ENCODE results near the gene GDA.

GDA gene

GRCh38 chr9:72150127-72150526 lies 887 bp downstream of the GDA start:
- DNase-seq (ENCODE audit: low read depth in 1 of 2, low spot score in 1 of 2) = no peak

GRCh38 chr9:72150661-72151060 lies 1.4 kb downstream of the GDA start:
- no peak for DNase-seq (ENCODE audit: low read depth in 1 of 2, low spot score in 1 of 2)

DNA sequence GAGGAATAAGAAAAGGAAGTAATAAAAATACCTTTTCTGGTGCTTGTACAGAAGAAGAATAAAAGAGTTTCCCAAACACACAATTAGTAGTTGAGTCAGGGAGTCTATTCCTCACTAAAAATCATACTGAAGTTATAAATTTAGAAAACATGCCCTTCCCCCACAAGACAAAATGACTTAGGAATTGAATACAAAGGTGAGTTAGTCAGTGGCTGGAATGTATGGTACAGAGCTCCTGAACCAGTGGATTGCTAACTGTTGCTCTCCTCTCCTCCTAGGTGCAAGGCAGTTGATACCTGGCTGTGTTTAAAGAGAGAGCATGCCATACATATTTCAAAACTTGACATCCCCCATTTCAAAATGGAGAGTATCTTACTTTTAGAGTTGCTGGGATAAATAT lies 1.9 kb downstream of the GDA start:
- DNase-seq (ENCODE audit: low read depth in 1 of 2, low spot score in 1 of 2) = no peak

DNA sequence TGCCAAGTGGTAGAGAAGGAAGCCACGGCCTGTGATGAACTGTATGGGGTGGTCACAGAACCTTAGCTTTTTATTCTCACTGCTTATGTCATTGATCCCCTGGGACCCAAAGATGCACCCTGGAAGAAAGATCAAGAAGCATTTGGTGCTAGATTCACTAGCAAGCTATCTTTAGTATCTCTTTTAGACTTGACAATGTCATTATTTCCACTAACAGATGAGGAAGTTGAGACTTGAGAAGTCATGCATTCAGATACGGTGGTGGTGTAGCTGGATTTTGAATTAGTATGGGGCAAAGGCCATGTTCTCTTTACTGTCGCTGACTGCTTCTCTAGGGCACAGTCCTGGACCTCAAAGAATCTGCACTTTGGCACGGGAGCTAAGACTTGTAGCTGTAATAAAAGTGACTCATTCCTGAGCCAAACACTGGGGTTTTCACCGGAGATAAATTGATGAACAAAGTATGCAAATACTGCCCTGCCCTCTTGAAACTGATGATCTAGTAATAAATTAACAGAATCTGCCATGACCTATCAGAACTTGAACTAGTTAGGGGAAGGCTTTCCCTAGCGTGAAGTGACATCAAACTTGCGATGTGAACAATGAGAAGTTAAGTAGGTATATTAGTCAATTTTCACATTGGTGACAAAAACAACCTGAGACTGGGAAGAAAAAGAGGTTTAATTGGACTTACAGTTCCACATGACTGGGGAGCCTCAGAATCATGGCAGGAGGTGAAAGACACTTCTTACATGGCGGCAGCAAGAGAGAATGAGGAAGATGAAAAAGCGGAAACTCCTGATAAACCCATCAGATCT lies 5.4 kb downstream of the GDA start:
- no peak for DNase-seq (ENCODE audit: low read depth in 1 of 2, low spot score in 1 of 2)

GRCh38 chr9:72155301-72155700 lies 6.1 kb downstream of the GDA start:
- DNase-seq (ENCODE audit: low read depth in 1 of 2, low spot score in 1 of 2) = no peak

DNA sequence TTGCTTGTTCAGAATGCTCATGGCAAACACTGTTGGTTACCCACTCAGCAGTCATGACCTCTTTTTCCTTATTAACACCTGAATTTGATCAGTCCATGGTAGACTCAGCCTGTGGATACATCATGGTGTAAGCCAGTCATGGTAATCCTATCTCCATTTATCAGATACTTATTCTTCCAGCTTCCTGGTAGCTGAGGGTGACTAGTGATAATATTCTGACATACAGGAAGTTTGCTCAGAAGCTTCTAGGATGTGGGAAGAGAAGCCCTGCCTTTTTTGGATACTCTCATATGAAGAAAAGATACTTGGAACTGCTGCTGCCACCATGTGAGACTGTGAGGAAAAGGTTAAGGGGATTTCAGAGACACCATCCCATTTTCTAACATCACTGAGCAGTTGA lies 7.3 kb downstream of the GDA start:
- DNase-seq (ENCODE audit: low read depth in 1 of 2, low spot score in 1 of 2) = no peak

GRCh38 chr9:72158680-72159079 lies 9.4 kb downstream of the GDA start:
- no peak for DNase-seq (ENCODE audit: low read depth in 1 of 2, low spot score in 1 of 2)

DNA sequence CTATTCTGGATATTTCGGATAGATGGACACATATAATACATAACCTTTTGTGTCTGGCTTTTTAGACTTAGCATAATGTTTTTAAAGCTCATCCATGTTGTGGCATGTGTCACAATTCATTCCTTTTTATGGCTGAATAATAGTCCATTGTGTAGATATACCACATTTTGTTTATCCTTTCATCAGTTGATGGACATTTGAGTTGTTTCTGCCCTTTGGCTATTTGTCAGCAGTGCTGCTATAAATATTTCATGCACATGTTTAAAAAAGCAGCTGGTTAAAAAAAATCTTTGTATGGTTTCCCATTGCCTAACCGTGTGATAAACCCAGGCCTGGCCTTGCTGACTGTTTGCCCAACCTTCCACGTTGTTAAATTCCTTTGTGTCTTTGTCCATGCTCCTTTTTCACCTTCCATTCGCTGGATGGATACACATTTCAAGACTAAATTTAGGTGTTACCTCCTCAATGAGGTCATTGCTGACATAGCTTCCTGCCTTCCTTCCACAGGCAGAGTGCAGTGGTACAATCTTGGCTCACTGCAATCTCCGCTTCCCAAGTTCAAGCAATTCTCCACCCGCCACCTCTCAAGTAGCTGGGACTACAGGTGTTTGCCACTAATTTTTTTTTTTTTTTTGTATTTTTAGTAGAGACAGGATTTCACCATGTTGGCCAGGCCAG lies 11.3 kb downstream of the GDA start:
- no peak for DNase-seq (ENCODE audit: low read depth in 1 of 2, low spot score in 1 of 2)

DNA sequence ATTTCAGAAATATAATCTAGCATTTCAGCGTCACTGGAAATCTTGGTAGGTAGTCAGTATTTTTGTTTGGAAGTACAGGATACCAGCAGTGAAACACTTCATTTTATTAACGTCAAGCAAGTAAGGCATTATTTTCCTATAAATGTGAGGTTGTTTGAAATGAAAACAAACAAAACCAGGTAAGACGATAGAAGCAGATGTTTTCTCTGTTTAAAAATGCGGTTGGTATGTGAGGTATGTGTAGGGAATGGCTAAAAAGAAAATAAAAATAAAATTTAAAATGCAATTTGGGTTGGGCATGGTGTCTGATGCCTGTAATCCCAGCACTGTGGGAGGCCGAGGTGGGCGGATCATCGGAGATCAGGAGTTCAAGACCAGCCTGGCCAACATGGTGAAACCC lies 16.1 kb downstream of the GDA start:
- DNase-seq (ENCODE audit: low read depth in 1 of 2, low spot score in 1 of 2) = no peak

DNA sequence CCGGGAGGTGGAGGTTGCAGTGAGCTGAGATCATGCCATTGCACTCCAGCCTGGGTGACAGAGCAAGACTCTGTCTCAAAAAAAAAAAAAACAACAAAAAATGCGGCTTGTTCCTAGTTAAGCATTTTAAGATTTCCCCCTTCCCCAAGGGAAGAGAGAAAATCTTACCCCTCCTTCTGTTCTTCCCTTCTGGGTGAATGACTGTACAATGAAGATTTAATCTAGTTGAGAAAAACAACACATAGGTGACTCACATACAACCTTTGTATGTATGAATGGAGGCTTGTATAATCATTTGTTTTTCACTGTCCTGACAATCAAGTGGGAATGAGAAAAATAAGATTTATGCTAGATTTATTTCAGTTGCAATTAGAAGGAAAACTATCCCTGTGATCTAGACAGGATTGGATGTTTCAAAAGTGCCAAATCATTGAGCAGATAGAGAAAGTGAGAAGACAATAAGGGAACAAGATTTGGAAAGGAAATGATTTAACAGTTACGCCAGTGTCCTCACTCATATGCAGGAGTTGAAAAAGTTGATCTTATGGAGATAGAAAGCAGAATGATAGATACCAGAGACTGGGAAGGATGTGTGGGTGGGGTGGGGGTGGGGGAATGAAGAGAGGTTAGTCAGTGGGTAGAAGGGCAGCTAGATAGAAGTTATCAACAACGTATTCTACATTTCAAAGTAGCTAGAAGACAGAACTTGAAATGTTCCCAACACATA lies 16.7 kb downstream of the GDA start:
- no peak for DNase-seq (ENCODE audit: low read depth in 1 of 2, low spot score in 1 of 2)

DNA sequence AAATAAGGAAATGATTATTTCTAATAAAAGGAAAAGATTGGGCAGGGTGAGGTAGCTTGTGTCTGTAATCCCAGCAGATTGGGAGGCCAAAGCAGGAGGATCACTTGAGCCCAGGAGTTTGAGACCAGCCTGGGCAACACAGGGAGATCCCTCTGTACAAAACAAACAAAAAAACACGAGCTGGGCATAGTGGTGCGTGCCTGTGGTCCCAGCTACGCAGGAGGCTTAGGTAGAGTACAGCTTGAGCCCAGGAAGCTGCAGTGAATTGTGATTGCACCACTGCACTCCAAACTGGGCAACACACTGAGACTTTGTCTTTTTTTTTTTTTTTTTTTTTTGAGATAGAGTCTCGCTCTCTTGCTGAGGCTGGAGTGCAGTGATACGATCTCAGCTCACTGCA lies 18.8 kb downstream of the GDA start:
- DNase-seq (ENCODE audit: low read depth in 1 of 2, low spot score in 1 of 2) = no peak

DNA sequence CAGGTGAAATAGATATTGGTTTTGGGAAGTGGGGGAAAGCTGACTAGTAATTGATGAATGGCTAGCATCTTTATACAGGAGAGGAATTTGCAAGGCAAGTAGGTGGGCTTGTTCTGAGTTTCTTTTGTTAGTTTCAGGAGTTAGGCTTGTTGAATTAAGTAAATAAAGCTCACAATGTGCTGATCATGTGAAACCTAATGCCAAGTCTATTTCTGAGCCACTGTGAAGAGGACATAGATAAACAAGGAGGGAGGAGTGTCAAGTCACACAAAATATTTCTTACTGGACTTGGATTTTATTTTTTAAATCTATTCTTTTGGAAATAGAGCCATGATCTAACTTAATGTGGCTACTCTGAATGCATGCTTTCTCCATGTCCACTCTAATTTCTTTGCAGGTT lies 19.9 kb downstream of the GDA start:
- no peak for DNase-seq (ENCODE audit: low read depth in 1 of 2, low spot score in 1 of 2)

DNA sequence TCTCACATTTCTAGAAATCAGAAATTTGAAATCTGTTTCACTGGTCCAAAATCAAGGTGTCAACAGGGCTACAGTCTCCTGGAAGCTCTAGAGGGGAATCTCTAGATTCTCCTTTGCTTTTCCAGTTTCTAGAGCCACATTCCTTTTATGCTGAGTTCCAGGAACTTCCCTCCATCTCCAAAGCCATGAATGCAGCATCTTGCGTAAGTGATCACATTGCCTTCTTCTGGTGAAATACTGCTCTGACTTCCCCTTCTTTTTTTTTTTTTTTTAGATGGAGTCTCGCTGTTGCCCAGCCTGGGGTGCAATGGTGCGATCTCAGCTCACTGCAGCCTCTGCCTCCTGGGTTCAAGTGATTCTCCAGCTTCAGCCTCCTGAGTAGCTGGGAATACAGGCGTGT lies 23.8 kb downstream of the GDA start:
- no peak for DNase-seq (ENCODE audit: low read depth in 1 of 2, low spot score in 1 of 2)

- no peak for DNase-seq (ENCODE audit: low read depth in 1 of 2, low spot score in 1 of 2)
These were observed 36.3 kb downstream of the GDA start for GRCh38 chr9:72185561-72185960.

GRCh38 chr9:72187121-72187695 lies 38.0 kb downstream of the GDA start:
- DNase-seq (ENCODE audit: low read depth in 1 of 2, low spot score in 1 of 2) = no peak

GRCh38 chr9:72188232-72188631 lies 39.0 kb downstream of the GDA start:
- DNase-seq (ENCODE audit: low read depth in 1 of 2, low spot score in 1 of 2) = no peak

DNA sequence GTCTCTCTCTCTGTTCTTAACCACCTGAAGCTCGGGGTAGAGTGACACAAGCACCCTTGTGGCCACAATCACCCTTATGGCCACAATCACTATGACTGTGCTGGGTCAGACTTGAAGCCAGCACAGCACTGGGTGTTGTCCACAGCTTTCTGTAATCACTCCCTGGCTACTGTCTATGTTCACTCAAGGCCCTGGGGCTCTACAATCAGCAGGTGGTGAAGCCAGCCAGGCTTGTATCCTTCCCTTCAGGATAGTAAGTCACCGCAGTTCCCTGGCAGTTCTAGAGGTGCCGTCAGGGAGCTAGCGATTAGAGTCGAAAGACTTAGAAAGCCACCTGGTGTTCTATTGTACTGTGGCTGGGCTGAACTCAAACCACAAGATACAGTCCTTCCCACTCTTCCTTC lies 44.2 kb downstream of the GDA start:
- no peak for DNase-seq (ENCODE audit: low read depth in 1 of 2, low spot score in 1 of 2)

GRCh38 chr9:72199238-72199637 lies 50.0 kb downstream of the GDA start:
- DNase-seq (ENCODE audit: low read depth in 1 of 2, low spot score in 1 of 2) = no peak

- no peak for DNase-seq (ENCODE audit: low read depth in 1 of 2, low spot score in 1 of 2)
These were observed 51.2 kb downstream of the GDA start for GRCh38 chr9:72200452-72200851.

- no peak for DNase-seq (ENCODE audit: low read depth in 1 of 2, low spot score in 1 of 2)
These were observed 52.8 kb downstream of the GDA start for GRCh38 chr9:72202009-72202408.

DNA sequence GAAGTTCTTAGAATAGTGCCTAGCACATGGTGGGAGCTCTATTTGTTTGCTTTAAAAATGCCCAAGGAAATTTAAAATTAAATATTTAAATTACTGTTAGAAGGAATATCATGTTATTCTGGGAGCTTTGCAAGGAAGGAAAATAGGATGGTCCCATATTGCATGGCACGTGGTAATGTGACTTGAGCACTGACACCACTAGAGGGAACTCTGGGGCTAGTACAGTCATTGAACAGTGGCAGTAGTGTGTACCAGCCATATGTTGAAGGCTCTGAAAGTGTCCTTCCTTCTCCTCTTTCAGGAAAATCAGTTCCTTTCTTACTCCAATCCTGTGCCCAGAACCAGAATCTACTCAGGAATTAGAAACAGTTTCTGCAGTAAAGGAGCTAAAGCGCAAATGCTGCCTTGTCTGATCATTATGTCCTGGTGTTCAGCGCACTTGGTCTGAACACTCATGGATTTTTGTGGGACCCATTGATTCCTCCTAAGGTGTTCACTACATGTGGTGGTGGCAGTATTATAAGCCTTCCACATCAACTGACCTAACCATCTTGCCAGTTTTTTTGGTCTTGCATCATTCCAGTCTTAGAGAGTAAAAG lies 54.1 kb downstream of the GDA start:
- DNase-seq (ENCODE audit: low read depth in 1 of 2, low spot score in 1 of 2) = no peak

All from activated T-helper 1 cell treated with anti-CD3 and anti-CD28 coated beads, Interleukin-2, amount 50 U/mL, for 16 hours (primary cell).